Measurements from ENCODE around the gene ETV6. TPM values are rescaled to one million over a fixed set of nuclear protein-coding genes. Genes with fewer than 3 reads are reported as not detected.
A peak's percentile ranks its signal among the peaks of the same experiment; 100 is the strongest.

ETV6 gene
- total RNA-seq, 1 donor from 2014 or later: 16.9 TPM

DNA sequence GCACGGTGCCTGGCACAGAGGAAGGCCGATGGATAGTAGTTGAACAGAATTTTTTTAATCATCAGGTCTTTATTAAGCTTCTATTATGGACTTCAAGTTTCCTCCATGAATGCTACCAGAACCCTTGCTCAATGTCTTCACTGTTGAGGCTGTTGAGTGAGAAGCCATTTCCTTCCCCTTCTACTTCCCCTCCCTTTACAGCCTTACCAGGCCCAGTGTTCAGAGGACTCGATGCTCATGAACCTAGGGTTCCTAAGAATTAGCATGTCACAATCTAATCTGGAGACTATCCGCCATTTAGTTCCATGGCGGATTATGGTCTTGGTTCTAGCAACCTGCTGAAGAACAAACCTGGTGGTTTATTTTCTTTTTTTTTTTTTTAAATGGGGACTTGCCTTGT, 17.7 kb downstream of the ETV6 start:
- TF ChIP-seq, protein P1, sequence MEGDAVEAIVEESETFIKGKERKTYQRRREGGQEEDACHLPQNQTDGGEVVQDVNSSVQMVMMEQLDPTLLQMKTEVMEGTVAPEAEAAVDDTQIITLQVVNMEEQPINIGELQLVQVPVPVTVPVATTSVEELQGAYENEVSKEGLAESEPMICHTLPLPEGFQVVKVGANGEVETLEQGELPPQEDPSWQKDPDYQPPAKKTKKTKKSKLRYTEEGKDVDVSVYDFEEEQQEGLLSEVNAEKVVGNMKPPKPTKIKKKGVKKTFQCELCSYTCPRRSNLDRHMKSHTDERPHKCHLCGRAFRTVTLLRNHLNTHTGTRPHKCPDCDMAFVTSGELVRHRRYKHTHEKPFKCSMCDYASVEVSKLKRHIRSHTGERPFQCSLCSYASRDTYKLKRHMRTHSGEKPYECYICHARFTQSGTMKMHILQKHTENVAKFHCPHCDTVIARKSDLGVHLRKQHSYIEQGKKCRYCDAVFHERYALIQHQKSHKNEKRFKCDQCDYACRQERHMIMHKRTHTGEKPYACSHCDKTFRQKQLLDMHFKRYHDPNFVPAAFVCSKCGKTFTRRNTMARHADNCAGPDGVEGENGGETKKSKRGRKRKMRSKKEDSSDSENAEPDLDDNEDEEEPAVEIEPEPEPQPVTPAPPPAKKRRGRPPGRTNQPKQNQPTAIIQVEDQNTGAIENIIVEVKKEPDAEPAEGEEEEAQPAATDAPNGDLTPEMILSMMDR (IDR thresholded peaks at IDR 0.05; ENCODE audit: borderline replicate concordance): no peak
- no peaks in the 10 kb centered on the region for H3K27me3 ChIP-seq (ENCODE audit: low read depth)
- intact Hi-C loops (cut with micrococcal nuclease): no loop called here

DNA sequence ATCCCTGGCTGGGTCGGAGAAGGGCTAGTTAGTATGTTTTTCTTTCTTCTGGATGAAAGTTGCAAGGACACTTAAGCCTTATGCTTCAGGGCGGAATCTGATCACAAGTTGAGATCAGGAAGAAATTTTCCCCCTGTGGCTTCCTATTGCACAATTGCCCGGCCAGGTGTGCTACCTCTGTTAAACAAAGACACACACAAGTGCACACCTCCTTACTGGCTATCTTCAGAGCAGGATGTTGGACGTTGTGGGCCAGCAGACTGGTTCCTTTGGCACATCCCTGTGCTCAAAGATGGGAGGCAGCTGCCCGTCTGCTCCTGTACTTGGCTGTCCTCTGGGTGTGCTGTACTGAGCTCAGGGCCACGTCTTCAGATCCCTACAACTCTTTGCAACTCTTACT, 19.1 kb downstream of the ETV6 start:
- Histone ChIP-seq H3K9me3 (replicated peaks) (no peaks in the 10 kb centered on the region), H3K36me3 (no peaks in the 10 kb centered on the region), H3K4me1 (peaks cover 90% of the 10 kb centered on the region), H3K4me3 (no peak overlapping the region), H3K27me3 (ENCODE audit: low read depth) (no peaks in the 10 kb centered on the region), H3K27ac (replicated peaks) (no peak overlapping the region)
- intact Hi-C loops (cut with micrococcal nuclease): no loop called here
- TF ChIP-seq, protein P1 (IDR thresholded peaks at IDR 0.05; ENCODE audit: borderline replicate concordance): no peak
- no peak for DNase-seq

More for the DNA sequence above, 17.7 kb downstream of the ETV6 start:
- peaks cover 90% of the 10 kb centered on the region for H3K4me1 ChIP-seq
- H3K36me3 ChIP-seq: no peaks in the 10 kb centered on the region
- no peaks in the 10 kb centered on the region for H3K9me3 ChIP-seq (replicated peaks)
- DNase-seq: no peak
- no peak overlapping the region for H3K27ac ChIP-seq (replicated peaks)
- no peak overlapping the region for H3K4me3 ChIP-seq

DNA sequence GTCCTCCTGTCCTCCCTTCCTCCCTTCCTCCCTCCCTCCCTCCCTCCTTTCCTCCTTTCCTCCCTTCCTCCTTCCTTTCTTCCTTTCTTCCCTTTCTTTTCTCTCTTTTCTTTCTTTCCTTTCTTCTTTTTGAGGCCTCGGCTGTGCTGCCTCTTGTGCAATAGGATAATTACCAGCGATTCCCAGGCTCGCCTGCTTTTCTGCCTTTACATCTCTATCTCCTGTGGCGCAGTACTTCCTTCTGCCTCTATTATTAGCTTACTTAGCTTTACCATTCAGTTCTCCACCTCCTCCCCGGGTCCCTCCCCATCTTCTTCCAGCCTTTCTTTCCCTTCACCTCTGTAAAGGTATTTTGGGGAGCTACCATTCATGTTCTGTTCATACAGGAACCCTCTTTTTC, 19.9 kb downstream of the ETV6 start:
- Histone ChIP-seq H3K27me3 (ENCODE audit: low read depth) (no peaks in the 10 kb centered on the region), H3K36me3 (no peaks in the 10 kb centered on the region), H3K4me1 (peaks cover 90% of the 10 kb centered on the region), H3K27ac (replicated peaks) (peak overlapping the region; percentile 5), H3K9me3 (replicated peaks) (no peaks in the 10 kb centered on the region), H3K4me3 (no peak overlapping the region)
- TF ChIP-seq, protein P1 (IDR thresholded peaks at IDR 0.05; ENCODE audit: borderline replicate concordance): no peak
- no peak for DNase-seq
- intact Hi-C loops (cut with micrococcal nuclease): no loop called here

DNA sequence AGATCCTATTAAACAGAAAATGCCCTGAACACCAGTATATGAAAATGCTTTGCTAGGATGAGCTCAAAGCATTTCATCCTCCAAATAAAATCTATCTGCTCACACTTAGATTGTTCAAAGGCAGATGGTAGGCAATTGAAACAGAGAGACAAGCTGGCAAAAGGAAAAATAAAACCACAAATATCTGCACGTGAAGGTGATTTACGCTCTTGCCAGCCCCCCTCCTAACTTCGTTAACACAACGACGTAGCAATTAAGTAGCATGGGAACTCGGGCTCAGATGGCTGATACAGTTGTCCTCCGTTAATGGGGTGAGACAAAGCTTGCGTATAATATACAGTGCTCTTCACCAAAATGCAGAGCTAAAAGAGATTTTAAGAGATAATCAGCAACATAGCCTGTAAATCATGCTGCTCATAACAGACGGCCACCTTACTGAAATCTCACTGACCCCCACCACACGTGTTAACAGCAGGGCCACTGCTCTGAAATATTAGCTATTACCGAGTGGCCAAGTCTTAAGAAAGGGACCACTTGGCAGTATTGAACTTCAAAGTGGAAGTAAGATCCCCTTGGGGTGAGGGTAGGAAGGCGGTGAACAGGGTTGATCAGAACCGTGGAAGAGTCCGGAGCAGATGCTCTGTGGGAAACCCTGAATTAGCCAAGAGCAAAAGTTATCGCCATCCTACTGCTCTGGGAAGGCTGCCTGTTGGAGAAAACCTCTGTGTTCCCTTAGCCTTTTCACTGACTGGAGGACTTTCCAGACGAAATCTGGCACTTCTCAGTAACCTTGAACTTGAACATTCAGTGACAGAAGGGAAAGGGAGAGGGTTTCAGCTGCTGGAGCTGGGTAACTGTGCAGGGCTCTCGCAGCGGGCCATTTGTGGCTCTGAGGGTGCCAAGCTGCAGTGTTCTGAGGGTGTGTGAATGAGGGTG, 23.1 kb downstream of the ETV6 start:
- Histone ChIP-seq H3K9me3 (replicated peaks) (no peaks in the 10 kb centered on the region), H3K27ac (replicated peaks) (peak overlapping the region; percentile 67), H3K36me3 (no peaks in the 10 kb centered on the region), H3K27me3 (ENCODE audit: low read depth) (no peaks in the 10 kb centered on the region), H3K4me3 (peak overlapping the region; percentile 7), H3K4me1 (peaks cover 96% of the 10 kb centered on the region)
- DNase-seq: no peak
- TF ChIP-seq, protein P1 (IDR thresholded peaks at IDR 0.05; ENCODE audit: borderline replicate concordance): no peak
- intact Hi-C loops (cut with micrococcal nuclease): no loop called here

DNA sequence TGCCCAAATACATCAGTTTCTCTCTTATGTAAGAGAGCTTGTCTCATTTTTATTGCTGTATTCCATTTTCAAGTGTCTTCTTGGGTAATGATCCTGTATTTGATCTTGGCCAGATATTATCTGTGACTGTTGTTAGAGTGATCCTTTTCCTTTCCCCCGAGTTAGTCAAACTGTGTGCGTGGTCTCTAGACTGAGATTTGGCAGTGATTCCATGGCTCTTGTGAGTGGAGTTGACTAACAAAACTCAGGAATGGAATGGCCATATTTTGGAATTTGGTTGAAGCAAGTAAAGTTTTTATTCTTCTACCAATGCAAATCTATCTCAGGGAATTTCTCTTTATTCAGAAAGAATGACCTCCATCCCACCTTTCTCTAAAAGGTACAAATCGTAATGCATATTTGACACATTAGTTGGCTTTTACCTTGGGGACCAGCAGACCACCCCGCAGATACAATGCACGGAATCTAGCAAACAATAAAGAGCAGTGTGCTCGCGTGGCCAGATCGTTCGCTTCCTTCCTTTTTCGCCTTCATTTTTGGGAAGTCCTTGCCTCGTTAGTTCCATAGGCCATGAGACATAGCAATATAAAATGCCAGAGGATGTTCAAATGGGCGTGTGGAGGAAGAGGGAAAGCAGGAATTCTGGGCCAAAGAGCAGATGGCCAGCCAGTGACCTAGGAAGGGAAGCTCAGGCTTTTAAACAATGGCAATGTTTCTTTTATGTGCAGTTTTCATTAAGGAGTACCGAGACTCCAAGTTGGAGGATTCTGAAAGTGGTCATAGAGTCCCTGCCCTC, 24.4 kb downstream of the ETV6 start:
- Histone ChIP-seq H3K4me1 (peaks cover 99% of the 10 kb centered on the region), H3K4me3 (no peak overlapping the region), H3K27me3 (ENCODE audit: low read depth) (no peaks in the 10 kb centered on the region), H3K27ac (replicated peaks) (peak overlapping the region; percentile 67), H3K36me3 (no peaks in the 10 kb centered on the region), H3K9me3 (replicated peaks) (no peaks in the 10 kb centered on the region)
- TF ChIP-seq, protein P1 (IDR thresholded peaks at IDR 0.05; ENCODE audit: borderline replicate concordance): no peak
- no peak for DNase-seq
- intact Hi-C loops (cut with micrococcal nuclease): no loop called here

Data from left ventricle myocardium inferior (tissue), 1 donor.